HuH-7.5 (cell line): ENCODE data around the gene CAMK2G.
"Not testable (repeated sequence)": the region's sequence is repeated elsewhere in the genome, so short reads cannot be mapped to it uniquely, and the experiment has no call there.

Experiments used
- DNase-seq: peaks from one replicate; pipeline ENCODE4 v3.0.0; 2011; ENCODE audit warnings: low spot score

CAMK2G gene

GRCh38 chr10:73810735-73811465 lies 63.5 kb downstream of the CAMK2G start:
- DNase-seq, result peak; percentile 43

DNA sequence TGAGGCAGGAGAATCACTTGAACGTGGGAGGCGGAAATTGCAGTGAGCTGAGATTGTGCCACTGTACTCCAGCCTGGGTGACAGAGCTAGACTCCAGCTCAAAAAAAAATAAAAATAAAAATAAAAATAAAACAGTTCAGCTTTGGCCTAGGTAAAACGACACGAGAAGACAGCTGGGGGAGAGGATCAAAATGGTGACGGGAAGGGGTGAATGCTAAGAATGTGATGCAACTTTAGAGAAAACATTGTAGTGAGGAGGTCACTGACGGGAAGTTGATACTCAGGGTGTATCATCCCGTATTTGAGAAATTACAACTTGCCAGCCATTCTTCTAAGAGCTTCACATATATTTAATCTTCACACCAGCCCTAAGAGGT lies 64.0 kb downstream of the CAMK2G start:
- no peak for DNase-seq

GRCh38 chr10:73809061-73809818 lies 65.1 kb downstream of the CAMK2G start:
- no peak for DNase-seq

GRCh38 chr10:73808021-73808815 lies 66.1 kb downstream of the CAMK2G start:
- no peak for DNase-seq

DNA sequence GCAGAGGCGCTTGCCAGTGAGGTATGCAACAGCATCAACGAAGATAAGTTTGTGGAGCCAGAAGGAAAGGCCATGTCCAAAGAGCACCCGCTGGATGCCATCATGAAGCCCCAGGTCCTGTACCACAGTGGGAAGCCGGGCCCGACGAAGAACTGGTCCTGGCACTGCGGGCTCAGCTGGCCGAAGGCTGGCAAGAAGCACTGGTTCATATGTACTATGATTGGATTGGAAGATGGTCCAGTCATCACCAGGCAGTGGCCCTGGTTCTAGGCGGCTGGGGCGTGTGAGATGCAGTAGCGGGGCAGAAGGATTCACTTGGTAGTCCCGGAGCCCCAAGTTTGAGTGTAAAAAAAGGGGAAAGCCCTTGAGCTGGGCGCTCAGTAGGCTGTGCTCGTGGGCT lies 66.9 kb downstream of the CAMK2G start:
- DNase-seq, result no peak

- DNase-seq, result no peak
Measured at GRCh38 chr10:73806176-73806950, 68.0 kb downstream of the CAMK2G start.

DNA sequence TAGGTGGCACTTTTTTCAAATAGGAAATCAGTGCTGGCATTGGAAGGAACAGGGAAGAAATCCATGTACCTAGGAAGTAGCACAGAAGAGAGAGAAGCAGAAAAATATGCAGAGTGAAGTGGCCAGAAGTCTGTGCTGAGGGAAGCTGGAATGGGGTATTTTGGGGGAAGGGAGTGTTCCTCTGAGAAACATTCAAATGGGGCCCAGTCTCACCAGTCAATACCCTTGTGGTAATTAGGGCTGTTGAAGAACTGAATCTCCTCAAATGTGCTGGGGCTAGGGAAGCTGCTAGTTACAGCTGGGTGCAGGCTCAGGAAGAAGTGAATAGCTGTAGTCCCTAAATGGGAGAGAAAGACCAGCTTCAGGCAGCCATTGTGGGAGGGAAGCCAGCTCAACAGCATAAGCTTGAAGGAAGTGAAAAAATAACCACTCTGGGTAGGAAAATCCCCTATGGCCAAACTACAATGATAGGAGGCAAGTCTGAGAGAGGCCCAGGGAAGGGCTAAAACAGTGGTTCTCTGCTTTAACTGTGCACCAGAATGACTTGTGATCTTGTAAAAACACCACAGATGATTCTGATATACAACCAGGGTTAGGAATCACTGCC lies 70.6 kb downstream of the CAMK2G start:
- DNase-seq, result no peak

- no peak for DNase-seq
Measured at GRCh38 chr10:73802276-73802991, 71.9 kb downstream of the CAMK2G start.

GRCh38 chr10:73801253-73801590 lies 73.1 kb downstream of the CAMK2G start:
- DNase-seq, result no peak

GRCh38 chr10:73800560-73801252 lies 73.6 kb downstream of the CAMK2G start:
- DNase-seq, result no peak

DNA sequence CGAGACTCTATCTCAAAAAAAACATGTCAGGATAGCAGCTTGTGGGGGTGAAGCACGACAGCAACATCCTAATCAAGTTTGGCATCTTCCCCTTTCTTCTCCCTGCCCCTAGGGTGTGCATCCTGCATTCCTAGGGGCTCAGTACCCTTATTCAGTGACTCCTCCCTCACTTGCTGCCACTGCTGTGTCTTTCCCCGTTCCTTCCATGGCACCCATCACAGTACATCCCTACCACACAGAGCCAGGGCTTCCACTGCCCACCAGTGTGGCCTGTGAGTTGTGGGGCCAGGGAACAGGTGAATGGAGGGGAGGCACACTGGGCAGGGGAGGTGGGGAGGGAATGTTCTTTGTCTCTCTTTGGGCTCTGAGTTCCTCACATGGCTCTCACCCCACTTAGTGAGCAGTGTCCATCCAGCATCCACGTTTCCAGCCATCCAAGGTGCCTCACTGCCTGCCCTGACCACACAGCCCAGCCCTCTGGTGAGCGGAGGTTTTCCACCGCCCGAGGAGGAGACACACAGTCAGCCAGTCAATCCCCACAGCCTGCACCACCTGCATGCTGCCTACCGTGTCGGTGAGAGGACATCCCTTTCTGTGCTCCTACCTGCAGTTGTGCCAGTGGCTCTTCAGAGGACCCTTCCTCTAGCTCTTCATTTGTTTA lies 74.3 kb downstream of the CAMK2G start:
- DNase-seq, result no peak

DNA sequence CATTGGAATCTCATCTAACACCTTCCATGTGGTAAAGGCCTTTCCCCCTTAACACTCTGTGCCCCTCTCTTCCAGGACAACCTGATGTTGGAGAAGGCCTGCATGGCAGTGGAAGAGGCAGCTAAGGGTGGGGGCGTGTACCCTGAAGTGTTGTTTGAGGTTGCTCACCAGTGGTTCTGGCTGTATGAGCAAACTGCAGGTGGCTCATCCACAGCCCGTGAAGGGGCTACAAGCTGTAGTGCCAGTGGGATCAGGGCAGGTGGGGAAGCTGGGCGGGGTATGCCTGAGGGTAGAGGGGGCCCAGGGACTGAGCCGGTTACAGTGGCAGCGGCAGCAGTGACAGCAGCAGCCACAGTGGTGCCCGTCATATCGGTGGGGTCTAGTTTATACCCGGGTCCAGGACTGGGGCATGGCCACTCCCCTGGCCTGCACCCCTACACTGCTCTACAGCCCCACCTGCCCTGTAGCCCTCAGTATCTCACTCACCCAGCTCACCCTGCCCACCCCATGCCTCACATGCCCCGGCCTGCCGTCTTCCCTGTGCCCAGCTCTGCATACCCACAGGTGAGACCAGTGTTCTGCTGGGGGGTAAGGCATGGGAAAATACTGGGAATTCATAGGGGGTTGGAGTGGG lies 75.3 kb downstream of the CAMK2G start:
- DNase-seq, result no peak

- DNase-seq, result no peak
Measured at GRCh38 chr10:73798087-73798486, 76.3 kb downstream of the CAMK2G start.

DNA sequence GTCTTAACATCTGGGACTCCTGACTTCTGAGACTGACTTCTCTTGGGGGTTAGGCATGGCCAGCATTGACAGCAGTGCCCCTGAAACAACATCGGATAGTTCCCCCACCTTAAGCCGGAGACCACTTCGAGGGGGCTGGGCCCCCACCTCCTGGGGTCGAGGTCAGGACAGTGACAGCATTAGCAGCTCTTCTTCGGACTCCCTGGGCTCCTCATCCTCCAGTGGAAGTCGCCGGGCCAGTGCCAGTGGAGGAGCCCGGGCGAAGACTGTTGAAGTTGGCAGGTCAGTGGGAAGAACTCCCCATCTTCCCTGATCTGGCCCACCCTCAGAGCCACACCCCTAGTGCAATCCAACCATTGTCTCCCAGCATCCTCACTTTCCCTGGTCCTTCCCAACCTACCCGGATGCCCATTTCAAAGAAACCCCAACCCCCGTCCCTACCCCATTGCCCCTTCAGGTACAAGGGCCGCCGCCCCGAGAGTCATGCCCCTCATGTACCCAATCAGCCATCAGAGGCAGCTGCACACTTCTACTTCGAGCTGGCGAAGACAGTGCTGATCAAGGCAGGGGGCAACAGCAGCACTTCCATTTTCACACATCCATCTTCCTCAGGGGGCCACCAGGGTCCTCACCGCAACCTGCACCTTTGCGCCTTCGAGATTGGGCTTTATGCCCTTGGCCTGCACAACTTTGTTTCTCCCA lies 76.9 kb downstream of the CAMK2G start:
- no peak for DNase-seq

GRCh38 chr10:73796766-73797165 lies 77.6 kb downstream of the CAMK2G start:
- no peak for DNase-seq

- DNase-seq, result not testable (repeated sequence)
Measured at GRCh38 chr10:73796035-73796434, 78.3 kb downstream of the CAMK2G start.

- not testable (repeated sequence) for DNase-seq
Measured at GRCh38 chr10:73795491-73795890, 78.9 kb downstream of the CAMK2G start.

DNA sequence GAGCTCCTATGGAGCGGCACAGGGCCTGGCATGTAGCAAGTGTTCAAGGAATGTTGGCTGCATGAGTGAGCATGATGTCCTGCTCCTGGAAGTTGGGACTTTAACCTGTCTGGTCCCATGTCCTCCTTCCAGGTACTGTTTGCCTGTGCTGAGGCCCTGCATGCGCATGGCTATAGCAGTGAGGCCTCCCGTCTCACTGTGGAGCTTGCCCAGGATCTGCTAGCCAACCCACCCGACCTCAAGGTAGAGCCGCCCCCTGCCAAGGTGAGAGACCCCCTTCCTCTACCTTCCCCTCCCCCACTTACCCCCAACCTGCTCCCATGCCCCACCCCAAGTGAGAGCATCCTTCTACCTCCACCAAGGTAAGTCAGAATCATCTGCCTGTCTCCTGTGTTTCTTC lies 80.9 kb downstream of the CAMK2G start:
- no peak for DNase-seq
